AG10803 (cell line): Measurements from ENCODE around the gene HOXB8.
A peak's percentile ranks its signal among the peaks of the same experiment; 100 is the strongest.

Experiments
- DNase-seq: peaks from one replicate; pipeline ENCODE4 v3.0.0; 2010; ENCODE audit warnings: low read depth
- H3K4me3 ChIP-seq: 2 replicates; pipeline ENCODE4 v1.5.1; 2011; ENCODE audit warnings: mild to moderate bottlenecking, low read length, control low read depth
- TF ChIP-seq, protein P1 (sequence below): conservative IDR thresholded peaks from 2 replicates; pipeline ENCODE4 v1.5.1; 2011; ENCODE audit warnings: mild to moderate bottlenecking, low read length, control low read depth, inconsistent platforms

HOXB8 gene

DNA sequence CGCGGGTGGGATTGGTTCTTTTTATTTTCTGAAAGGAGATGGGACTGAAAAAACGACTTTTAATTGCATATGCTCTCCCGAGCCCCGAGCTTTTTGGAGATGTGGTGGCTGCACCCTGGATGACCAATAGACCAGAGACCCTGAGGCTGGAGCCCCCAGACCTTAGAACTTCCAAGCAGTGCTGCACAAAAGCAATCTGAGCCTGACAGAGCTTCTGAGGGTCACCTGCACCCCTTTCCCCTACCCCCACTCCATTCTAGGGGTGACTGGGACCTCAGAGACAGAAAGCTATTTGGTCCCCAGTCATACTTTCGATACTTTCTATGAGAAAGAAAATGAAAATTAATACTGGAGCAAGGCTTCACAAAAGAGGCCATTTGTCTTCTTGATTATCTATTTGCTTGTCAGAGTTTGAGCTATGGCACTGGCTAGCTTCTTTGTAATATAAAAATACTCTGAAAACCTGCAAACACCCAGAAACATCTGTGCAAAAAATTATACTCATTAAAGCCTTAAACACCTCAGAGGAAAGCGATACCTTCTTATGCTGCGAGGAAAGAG, 40.5 kb downstream of the HOXB8 start:
- no peak for DNase-seq
- peak overlapping the region; percentile 59 for H3K4me3 ChIP-seq
- TF ChIP-seq, protein P1, sequence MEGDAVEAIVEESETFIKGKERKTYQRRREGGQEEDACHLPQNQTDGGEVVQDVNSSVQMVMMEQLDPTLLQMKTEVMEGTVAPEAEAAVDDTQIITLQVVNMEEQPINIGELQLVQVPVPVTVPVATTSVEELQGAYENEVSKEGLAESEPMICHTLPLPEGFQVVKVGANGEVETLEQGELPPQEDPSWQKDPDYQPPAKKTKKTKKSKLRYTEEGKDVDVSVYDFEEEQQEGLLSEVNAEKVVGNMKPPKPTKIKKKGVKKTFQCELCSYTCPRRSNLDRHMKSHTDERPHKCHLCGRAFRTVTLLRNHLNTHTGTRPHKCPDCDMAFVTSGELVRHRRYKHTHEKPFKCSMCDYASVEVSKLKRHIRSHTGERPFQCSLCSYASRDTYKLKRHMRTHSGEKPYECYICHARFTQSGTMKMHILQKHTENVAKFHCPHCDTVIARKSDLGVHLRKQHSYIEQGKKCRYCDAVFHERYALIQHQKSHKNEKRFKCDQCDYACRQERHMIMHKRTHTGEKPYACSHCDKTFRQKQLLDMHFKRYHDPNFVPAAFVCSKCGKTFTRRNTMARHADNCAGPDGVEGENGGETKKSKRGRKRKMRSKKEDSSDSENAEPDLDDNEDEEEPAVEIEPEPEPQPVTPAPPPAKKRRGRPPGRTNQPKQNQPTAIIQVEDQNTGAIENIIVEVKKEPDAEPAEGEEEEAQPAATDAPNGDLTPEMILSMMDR = no peak

- H3K4me3 ChIP-seq = peak overlapping the region; percentile 59
- TF ChIP-seq, protein P1 = no peak
- no peak for DNase-seq
Measured at GRCh38 chr17:48571826-48572417, 43.2 kb downstream of the HOXB8 start.

DNA sequence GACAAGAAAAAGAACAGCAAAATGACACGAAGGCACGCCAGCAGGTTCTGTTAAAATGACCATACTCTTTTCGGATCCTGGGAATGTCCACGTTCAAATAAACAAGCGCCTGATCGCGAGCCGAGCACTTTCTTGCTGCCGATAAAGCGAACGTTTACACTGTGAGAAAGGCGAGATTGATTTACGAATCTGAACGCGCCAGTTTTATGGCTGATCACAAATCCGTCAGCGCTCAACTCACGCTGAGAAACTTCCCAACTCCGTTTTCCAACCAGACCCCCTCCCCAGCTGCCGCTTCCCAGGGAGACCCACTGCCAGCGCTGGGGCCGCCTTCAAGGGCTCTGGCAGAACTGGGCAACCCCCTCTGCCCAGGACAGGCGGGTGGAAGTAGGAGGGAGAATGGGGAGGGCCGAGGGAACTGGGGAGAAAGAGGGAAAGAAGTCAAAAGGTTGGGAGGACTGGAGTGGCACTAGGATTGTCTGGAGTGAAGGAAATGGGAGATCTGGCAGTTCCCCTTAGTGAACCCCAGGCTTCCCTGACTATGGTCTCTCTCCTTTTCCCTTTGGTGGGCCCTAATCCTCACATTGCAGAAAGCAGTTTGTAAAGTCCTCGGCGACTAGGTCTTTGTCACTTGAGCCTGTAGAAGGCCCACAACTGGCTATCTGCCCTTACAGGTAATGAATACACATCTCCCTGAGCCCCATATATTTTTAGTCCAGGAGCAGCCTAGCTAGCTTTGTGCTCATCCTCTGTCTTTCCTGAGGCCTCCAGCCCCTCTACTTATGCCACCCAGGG, 43.9 kb downstream of the HOXB8 start:
- H3K4me3 ChIP-seq = peak overlapping the region; percentile 59
- TF ChIP-seq, protein P1 = no peak
- no peak for DNase-seq

GRCh38 chr17:48570325-48571023, 44.6 kb downstream of the HOXB8 start:
- peak overlapping the region; percentile 59 for H3K4me3 ChIP-seq
- peak; percentile 53 for DNase-seq
- TF ChIP-seq, protein P1 = no peak

DNA sequence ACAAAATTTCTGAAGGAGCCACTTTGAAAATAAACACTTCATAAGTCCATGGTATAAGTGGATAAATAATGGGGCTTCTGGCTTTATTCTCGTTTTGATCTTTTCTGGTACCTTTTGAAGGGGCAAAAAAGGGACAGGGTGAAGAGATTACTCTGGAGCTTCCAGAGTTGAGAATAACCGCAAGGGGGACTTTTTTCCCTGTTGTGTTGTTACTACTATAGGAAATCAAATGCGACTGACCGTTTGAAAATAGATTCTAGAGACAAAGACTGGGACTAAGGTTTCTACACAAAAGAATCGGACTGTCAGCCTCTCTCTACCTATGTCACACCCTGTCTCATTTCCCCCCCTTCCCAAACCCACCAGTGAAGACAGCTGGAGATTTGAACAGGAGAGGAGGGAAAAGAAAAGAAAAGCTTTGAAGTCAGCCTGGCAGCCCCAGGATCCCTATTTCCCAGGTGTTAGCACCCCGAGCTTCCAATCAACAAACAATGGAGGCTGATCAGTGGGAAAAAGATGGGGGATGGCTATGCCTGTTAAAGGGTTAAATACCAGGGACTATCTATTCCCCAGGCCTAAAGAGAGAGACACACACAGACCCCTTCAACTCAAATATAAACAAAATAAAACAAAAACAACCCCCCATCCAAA, 45.3 kb downstream of the HOXB8 start:
- TF ChIP-seq, protein P1 = peak; percentile 25; the same call in 1 of the 2 replicates
- no peak for DNase-seq
- H3K4me3 ChIP-seq = peak overlapping the region; percentile 59

DNA sequence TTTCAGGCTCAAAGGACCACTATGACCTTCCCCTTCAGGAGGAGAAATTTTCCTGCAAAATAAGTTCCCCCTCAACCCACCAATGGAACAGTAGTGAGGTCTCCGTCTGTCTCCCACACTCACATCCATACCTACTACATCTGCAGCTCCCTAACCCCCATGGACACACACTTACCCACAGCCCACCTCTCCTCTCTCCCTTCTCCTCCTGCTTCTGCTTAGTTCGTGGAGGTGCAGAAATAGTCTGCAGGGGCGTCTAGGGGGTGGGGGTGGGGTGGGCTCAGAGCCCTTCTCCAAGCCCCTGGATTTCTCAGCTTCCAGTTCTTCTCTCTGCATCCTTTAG, 45.9 kb downstream of the HOXB8 start:
- H3K4me3 ChIP-seq = peak overlapping the region; percentile 59

More for the DNA sequence above, 45.9 kb downstream of the HOXB8 start:
- no peak for DNase-seq
- TF ChIP-seq, protein P1 = no peak
